Progenitor cell of endocrine pancreas (in vitro differentiated cells): ENCODE results near the gene PHACTR1. TPM values are rescaled to one million over a fixed set of nuclear protein-coding genes. Genes with fewer than 3 reads are reported as not detected.

Experiments
- DNase-seq: peaks from one replicate; pipeline ENCODE4 v3.0.0; 2021; ENCODE audit warnings: low spot score; ENCODE audit not compliant: unreplicated experiment
- H3K27ac Mint-ChIP-seq: 2 replicates; pipeline ENCODE4 v1.8.0; 2021; ENCODE audit warnings: mild to moderate bottlenecking, moderate library complexity, mixed read lengths
- H3K27me3 Mint-ChIP-seq: 2 replicates; pipeline ENCODE4 v1.8.0; 2021; ENCODE audit warnings: mixed read lengths
- H3K36me3 Mint-ChIP-seq: 2 replicates; pipeline ENCODE4 v1.8.0; 2022; ENCODE audit warnings: mixed read lengths; ENCODE audit not compliant: insufficient read depth
- H3K4me1 Mint-ChIP-seq: 2 replicates; pipeline ENCODE4 v1.8.0; 2021; ENCODE audit warnings: low read depth, mixed read lengths
- H3K4me3 Mint-ChIP-seq: 2 replicates; pipeline ENCODE4 v1.8.0; 2021; ENCODE audit warnings: low read depth, mild to moderate bottlenecking, moderate library complexity, mixed read lengths
- H3K9me3 Mint-ChIP-seq: 2 replicates; pipeline ENCODE4 v1.8.0; 2021; ENCODE audit warnings: low read depth, mixed read lengths
- CTCF ChIP-seq: fragments of 200-600 bp; sonication (generic); IDR thresholded peaks from one replicate; pipeline ENCODE4 v1.5.0; 2021; ENCODE audit warnings: antibody characterized with exemption, mild to moderate bottlenecking; ENCODE audit not compliant: unreplicated experiment
- total RNA-seq: library from RNA; stranded (reverse); gene quantifications from 2 replicates; pipeline ENCODE4 v1.2.1, GENCODE V29; 2021

The PHACTR1 gene
- total RNA-seq, 1 donor from 2014 or later = 8.6 TPM

GRCh38 chr6:13249817-13250216 is 533.2 kb downstream of the PHACTR1 start:
- DNase-seq = no peak
- no peak for TF ChIP-seq CTCF
- no peak overlapping the region for H3K27ac Mint-ChIP-seq

GRCh38 chr6:13250703-13251102 is 534.1 kb downstream of the PHACTR1 start:
- Mint-ChIP-seq H3K4me1 (peaks cover 9% of the 10 kb centered on the region), H3K27me3 (no peaks in the 10 kb centered on the region), H3K36me3 (no peaks in the 10 kb centered on the region), H3K9me3 (no peaks in the 10 kb centered on the region), H3K4me3 (no peak overlapping the region), H3K27ac (no peak overlapping the region)
- TF ChIP-seq CTCF = no peak
- no peak for DNase-seq

More at GRCh38 chr6:13249817-13250216, 533.2 kb downstream of the PHACTR1 start:
- Mint-ChIP-seq H3K27me3 (no peaks in the 10 kb centered on the region), H3K4me1 (peaks cover 9% of the 10 kb centered on the region), H3K9me3 (no peaks in the 10 kb centered on the region), H3K36me3 (no peaks in the 10 kb centered on the region), H3K4me3 (no peak overlapping the region)

DNA sequence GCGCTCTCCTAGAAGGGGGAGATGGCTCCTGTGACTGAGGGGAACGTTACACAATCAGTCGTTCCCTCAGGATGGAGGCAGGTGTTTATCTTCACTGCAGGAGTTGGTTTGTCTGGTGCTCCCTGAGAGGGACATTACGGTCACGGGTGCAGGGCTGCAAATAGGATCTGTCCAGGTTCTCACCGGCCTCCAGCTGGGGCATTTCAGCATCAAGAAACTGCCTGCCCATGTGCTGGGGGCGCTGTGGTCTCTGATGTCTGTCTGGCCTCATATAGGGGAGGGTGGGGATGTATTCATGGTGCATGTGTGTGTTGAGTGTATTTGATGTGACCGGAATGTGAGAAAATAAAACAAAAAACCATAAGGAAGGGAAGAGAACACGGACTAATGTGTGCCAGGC is 534.7 kb downstream of the PHACTR1 start:
- Mint-ChIP-seq H3K9me3 (no peaks in the 10 kb centered on the region), H3K4me3 (no peak overlapping the region), H3K27me3 (no peaks in the 10 kb centered on the region), H3K4me1 (peaks cover 9% of the 10 kb centered on the region), H3K27ac (peak overlapping the region; percentile 0), H3K36me3 (no peaks in the 10 kb centered on the region)
- DNase-seq = no peak
- no peak for TF ChIP-seq CTCF

DNA sequence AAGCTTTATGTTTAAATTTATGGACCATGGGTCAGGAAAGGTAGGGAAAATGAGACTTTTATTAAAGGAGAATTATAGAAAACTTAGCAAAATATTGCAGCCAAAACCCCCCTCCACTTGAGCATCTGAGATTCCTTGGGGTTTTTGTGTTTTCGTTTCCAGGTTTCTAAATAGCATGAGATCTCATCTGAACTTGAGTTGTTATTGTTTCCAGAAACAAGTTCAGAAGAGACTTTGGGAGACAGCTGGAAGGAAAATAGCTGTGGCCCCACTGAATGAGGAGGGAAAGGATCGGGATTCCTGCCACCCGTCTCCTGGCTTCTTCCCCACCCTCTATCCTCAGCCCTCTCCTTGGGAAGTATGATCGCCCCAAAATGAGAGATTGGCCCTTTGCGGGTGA is 536.2 kb downstream of the PHACTR1 start:
- Mint-ChIP-seq H3K27me3 (no peaks in the 10 kb centered on the region), H3K4me3 (no peak overlapping the region), H3K27ac (no peak overlapping the region), H3K4me1 (peaks cover 8% of the 10 kb centered on the region), H3K9me3 (peaks cover 5% of the 10 kb centered on the region), H3K36me3 (no peaks in the 10 kb centered on the region)
- TF ChIP-seq CTCF = no peak
- no peak for DNase-seq

- DNase-seq = no peak
- TF ChIP-seq CTCF = no peak
- Mint-ChIP-seq H3K9me3 (peaks cover 5% of the 10 kb centered on the region), H3K27ac (no peak overlapping the region), H3K36me3 (no peaks in the 10 kb centered on the region), H3K27me3 (no peaks in the 10 kb centered on the region), H3K4me1 (peaks cover 3% of the 10 kb centered on the region), H3K4me3 (no peak overlapping the region)
Measured at GRCh38 chr6:13253272-13253671, 536.7 kb downstream of the PHACTR1 start.
